CD4-positive, alpha-beta T cell treated with Interleukin-15 for 1 hour (primary cell): ENCODE measurements around the gene ZNF66.
"Not testable (repeated sequence)": the region's sequence is repeated elsewhere in the genome, so short reads cannot be mapped to it uniquely, and the experiment has no call there.

Experiments
- DNase-seq: peaks from one replicate; pipeline ENCODE4 v3.0.0-alpha.2; 2020

ZNF66 gene

GRCh38 chr19:20776083-20777076 is at the start of gene ZNF66:
ZNF66 (plus strand) TSS chr19:20776304; CDS start chr19:20776448, 144 bp downstream.
- DNase-seq: peak; percentile 94

- not testable (repeated sequence) for DNase-seq
Observed at GRCh38 chr19:20750169-20750568, 25.9 kb upstream of the ZNF66 start.

GRCh38 chr19:20752291-20752690 is 23.8 kb upstream of the ZNF66 start:
- not testable (repeated sequence) for DNase-seq

GRCh38 chr19:20769225-20769736 is 6.8 kb upstream of the ZNF66 start:
- DNase-seq: not testable (repeated sequence)

- no peak for DNase-seq
Observed at GRCh38 chr19:20787786-20788185, 11.7 kb downstream of the ZNF66 start.

- DNase-seq: no peak
Observed at GRCh38 chr19:20791806-20792205, 15.7 kb downstream of the ZNF66 start.

- DNase-seq: not testable (repeated sequence)
Observed at GRCh38 chr19:20806311-20807262, 30.5 kb downstream of the ZNF66 start.

- no peak for DNase-seq
Observed at GRCh38 chr19:20840371-20840770, 64.3 kb downstream of the ZNF66 start.
